GM12878 (cell line): ENCODE results near the gene CORO1C. TPM values are rescaled to one million over a fixed set of nuclear protein-coding genes. Genes with fewer than 3 reads are reported as not detected.

Experiments used
- ATAC-seq: fragments of 200-7000 bp; cut with Tn5 transposase; 3 replicates; pipeline ENCODE4 v1.9.1; 2020; ENCODE audit warnings: mild to moderate bottlenecking, moderate library complexity
- BruUV-seq: library from RNA; stranded (reverse); fragments of 400-500 nt; replicated peaks from 2 replicates; lab custom pipeline; 2021; lab: Mats Ljungman, UMichigan
- CTCF ChIA-PET: fragments of 300-600 bp; sonication (Branson Sonifier 250); formaldehyde crosslinking; extraction: SDS; loops from one replicate; lab custom pipeline; 2021; ENCODE audit warnings: inconsistent platforms; lab: Yijun Ruan, JAX
- POLR2A ChIA-PET: fragments of 350-600 bp; formaldehyde crosslinking; extraction: SDS; loops from one replicate; lab custom pipeline; 2021; ENCODE audit warnings: inconsistent platforms; lab: Charles Lee
- RAD21 ChIA-PET: fragments of 300-600 bp; sonication (Branson Sonifier 250); formaldehyde crosslinking; loops from one replicate; lab custom pipeline; 2023; ENCODE audit warnings: antibody characterized with exemption; ENCODE audit not compliant: unreplicated experiment; lab: Charles Lee
- SMC1A ChIA-PET: fragments of 300-600 bp; sonication (Branson Sonifier 250); formaldehyde crosslinking; loops from one replicate; lab custom pipeline; 2023; ENCODE audit not compliant: unreplicated experiment, uncharacterized antibody; lab: Charles Lee
- DNase-seq: peaks from one replicate; pipeline ENCODE4 v3.0.0-alpha.2; 2011; ENCODE audit warnings: low read depth, low spot score
- FAIRE-seq: peaks from 3 replicates; lab custom pipeline; 2011; peaks lifted over from hg19 to GRCh38; lab: Jason Lieb, UNC
- H2AFZ ChIP-seq: 2 replicates; pipeline ENCODE4 v1.6.0; 2011; ENCODE audit warnings: low read depth, low read length, control low read depth; ENCODE audit not compliant: control insufficient read depth
- H3K27ac ChIP-seq: 2 replicates; pipeline ENCODE4 v1.5.1; 2011; ENCODE audit warnings: control low read depth; ENCODE audit not compliant: control insufficient read depth, insufficient read depth
- H3K27me3 ChIP-seq, 2 experiments: replicated peaks in 1 of 2; 2 replicates each; pipeline versions ENCODE4 v1.6.0 to v1.6.1; 2011; ENCODE audit warnings: low read length in 1 of 2; ENCODE audit not compliant: control insufficient read depth in 2 of 2, insufficient read depth in 2 of 2
- H3K36me3 ChIP-seq, 2 experiments: 2 replicates each; pipeline ENCODE4 v1.5.1; 2011; ENCODE audit warnings: low read length in 1 of 2; ENCODE audit not compliant: control insufficient read depth in 2 of 2, insufficient read depth in 2 of 2
- H3K4me1 ChIP-seq: 2 replicates; pipeline ENCODE4 v1.6.1; 2011; ENCODE audit warnings: mild to moderate bottlenecking, low read length, moderate library complexity, mixed read lengths; ENCODE audit not compliant: control insufficient read depth, insufficient read depth
- H3K4me2 ChIP-seq: 2 replicates; pipeline ENCODE4 v1.6.0; 2011; ENCODE audit warnings: control low read depth; ENCODE audit not compliant: control insufficient read depth, insufficient read depth
- H3K4me3 ChIP-seq: fragments of 200-600 bp; sonication (generic); 2 replicates; pipeline ENCODE4 v1.5.1; 2016
- H3K79me2 ChIP-seq: 2 replicates; pipeline ENCODE4 v1.6.0; 2011; ENCODE audit warnings: low read length; ENCODE audit not compliant: control insufficient read depth, insufficient read depth
- H3K9ac ChIP-seq: 2 replicates; pipeline ENCODE4 v1.8.0; 2011; ENCODE audit warnings: low read length, control low read depth, mixed read lengths; ENCODE audit not compliant: control insufficient read depth, insufficient read depth
- H3K9me3 ChIP-seq: replicated peaks from 3 replicates; pipeline ENCODE4 v1.5.1; 2011; ENCODE audit warnings: mild to moderate bottlenecking, low read length; ENCODE audit not compliant: control insufficient read depth, insufficient read depth
- H4K20me1 ChIP-seq: 2 replicates; pipeline ENCODE4 v1.6.0; 2011; ENCODE audit not compliant: control insufficient read depth, insufficient read depth
- ASH2L ChIP-seq: fragments of 300-600, 200-600 bp; sonication (generic); IDR thresholded peaks from 2 replicates; pipeline ENCODE4 v1.6.1; 2017; ENCODE audit warnings: low read depth, mild to moderate bottlenecking, borderline replicate concordance
- EZH2 ChIP-seq: IDR thresholded peaks from 2 replicates; pipeline ENCODE4 v1.6.1; 2012; ENCODE audit warnings: low read depth, mild to moderate bottlenecking, control low read depth, inconsistent platforms, low read length, borderline replicate concordance; ENCODE audit not compliant: control insufficient read depth
- FOS ChIP-seq: IDR thresholded peaks from 3 replicates; pipeline ENCODE4 v1.6.1; 2011; ENCODE audit warnings: borderline replicate concordance; ENCODE audit not compliant: insufficient read length; ENCODE audit errors: extremely low read depth
- IRF4 ChIP-seq: IDR thresholded peaks from 2 replicates; pipeline ENCODE4 v1.6.1; 2011; ENCODE audit warnings: low read depth, low read length
- KAT2A ChIP-seq: conservative IDR thresholded peaks from 2 replicates; pipeline ENCODE4 v1.6.1; 2011; ENCODE audit warnings: low read depth, low read length; ENCODE audit not compliant: control insufficient read depth
- MTA2 ChIP-seq: fragments of 450-650 bp; IDR thresholded peaks from 2 replicates; pipeline ENCODE4 v1.6.1; 2016; ENCODE audit warnings: low read depth, mild to moderate bottlenecking, moderate library complexity
- SP1 ChIP-seq: IDR thresholded peaks from one replicate; pipeline ENCODE4 v1.6.1; 2011; ENCODE audit warnings: low read depth, low read length
- STAT1 ChIP-seq: fragments of 450-650 bp; conservative IDR thresholded peaks from 2 replicates; pipeline ENCODE4 v1.6.1; 2014; ENCODE audit warnings: antibody characterized with exemption, mild to moderate bottlenecking
- ZNF24 ChIP-seq: fragments of 450-650 bp; IDR thresholded peaks from 2 replicates; pipeline ENCODE4 v1.6.1; 2017; ENCODE audit warnings: antibody characterized with exemption, mild to moderate bottlenecking
- WGBS: methylation state at CpG from one replicate; pipeline ENCODE4 v1.1.6; 2016; ENCODE audit warnings: low lambda C conversion rate; ENCODE audit not compliant: insufficient replicate concordance, insufficient coverage; ENCODE audit errors: missing lambda C conversion rate; 5-methylcytosine and 5-hydroxymethylcytosine counted together
- in situ Hi-C: fragments of 300-500 bp; cut with MboI; formaldehyde crosslinking; loops from 9 replicates; pipeline ENCODE4 v1.14.3; 2018; ENCODE audit warnings: mixed read lengths
- intact Hi-C: fragments of 100-400 bp; cut with micrococcal nuclease; formaldehyde crosslinking; loops from one replicate; pipeline ENCODE4 v1.14.2; 2022; ENCODE audit not compliant: unreplicated experiment
- polyA plus RNA-seq, 11 experiments: library from polyadenylated mRNA; depleted of rRNA in 4 of 11; unstranded in 6 of 11; stranded (reverse) in 5 of 11; fragments of >200 nt; fragmentation: Nextera tagmentation in 4 of 11; fragmentation: Illumina TruSeq in 1 of 11; extraction: Ambion mirVana in 4 of 11; extraction: Trizol in 1 of 11; gene quantifications; 1 replicate in 1 of 11; 2 replicates in 10 of 11; pipeline versions ENCODE4 v1.2.1 to v1.2.3, GENCODE V29; 2011 to 2016; ENCODE audit warnings: inconsistent platforms in 2 of 11, missing spikeins in 2 of 11, low read depth in 1 of 11
- total RNA-seq, 4 experiments: library from RNA; depleted of rRNA in 3 of 4; stranded (reverse); fragments of >200 nt in 3 of 4; fragmentation: Illumina TruSeq in 1 of 4; extraction: Trizol in 1 of 4; gene quantifications; 2 replicates each; pipeline versions ENCODE4 v1.2.1 to v1.2.3, GENCODE V29; 2013 to 2021
- TF ChIP-seq, protein P1 (sequence below): IDR thresholded peaks from 2 replicates; pipeline ENCODE4 v1.6.1; 2012; ENCODE audit warnings: improper control_type of control experiment, low read depth, low read length; ENCODE audit not compliant: insufficient replicate concordance
- TF ChIP-seq, protein P2 (sequence below): fragments of 450-650 bp; conservative IDR thresholded peaks from 2 replicates; pipeline ENCODE4 v1.6.1; 2017; ENCODE audit warnings: mild to moderate bottlenecking, moderate library complexity
- TF ChIP-seq, protein P3 (sequence below): IDR thresholded peaks from 2 replicates; pipeline ENCODE4 v1.6.1; 2011; ENCODE audit warnings: mild to moderate bottlenecking, low read depth, low read length, moderate library complexity; ENCODE audit not compliant: insufficient replicate concordance

The CORO1C gene
- total and polyA plus RNA-seq, 10 of the 15 experiments (the other 5 are each of a cell fraction or from before 2014, with no cell fraction given), result 52.7 to 254 (median 171) TPM

DNA sequence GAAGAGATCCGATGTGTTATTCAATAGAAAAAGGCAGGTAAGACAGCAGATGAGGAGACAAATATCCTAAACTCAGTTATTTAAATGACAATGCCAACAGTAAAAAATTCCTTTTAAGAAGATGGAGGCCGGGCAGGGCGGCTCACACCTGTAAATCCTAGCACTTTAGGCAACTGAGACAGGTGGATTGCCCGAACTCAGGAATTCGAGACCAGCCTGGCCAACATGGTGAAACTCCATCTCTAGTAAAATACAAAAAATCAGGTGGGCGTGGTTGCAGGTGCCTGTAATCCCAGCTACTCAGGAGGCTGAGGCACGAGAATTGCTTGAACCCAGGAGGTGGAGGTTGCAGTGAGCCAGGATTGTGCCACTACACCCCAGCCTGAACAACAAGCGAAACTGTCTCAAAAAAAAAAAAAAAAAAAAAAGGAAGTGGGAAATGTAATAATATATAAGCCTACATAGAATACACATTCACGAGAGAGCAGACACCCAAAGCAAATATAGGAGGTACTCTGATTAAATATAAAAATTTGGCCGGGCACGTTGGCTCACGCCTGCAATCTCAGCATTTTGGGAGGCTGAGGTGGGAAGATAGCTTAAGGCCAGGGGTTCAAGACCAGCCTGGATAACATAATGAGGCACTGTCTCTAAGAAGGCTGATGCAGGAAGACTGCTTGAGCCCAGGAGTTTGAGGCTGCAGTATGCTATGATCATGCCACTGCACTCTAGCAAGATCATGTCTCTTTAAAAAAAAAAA, 19.0 kb downstream of the CORO1C start:
- in situ Hi-C loops, result no loop called here
- 56% methylated on average over 11 of the region's 12 CpGs for WGBS
- Histone ChIP-seq H3K4me3 (no peak overlapping the region), H2AFZ (no peak overlapping the region), H3K9me3 (no peaks in the 10 kb centered on the region), H3K4me1 (peaks cover 36% of the 10 kb centered on the region), H3K27ac (peak overlapping the region; percentile 20; the same call in 1 of the 2 replicates), H3K27me3 (no peaks in the 10 kb centered on the region), H3K36me3 (peaks cover 0 to 2% of the 10 kb centered on the region in 2 experiments; a peak in 1 of 4 replicates), H4K20me1 (no peaks in the 10 kb centered on the region), H3K4me2 (peak overlapping the region; percentile 57), H3K9ac (no peak overlapping the region), H3K79me2 (peaks cover 84% of the 10 kb centered on the region)
- intact Hi-C loops, result no loop called here
- SMC1A ChIA-PET, result interaction anchor here (0.6 to 8.6 kb wide), 11 partner anchors 10 to 840 kb away, joined by 3 to 83 read pairs (median 10); partner anchors contain the start of gene CORO1C
- no TSS peak for BruUV-seq
- RAD21 ChIA-PET, result interaction anchor here (0.7 to 2.5 kb wide), 7 partner anchors 10 to 98 kb away, joined by 3 to 11 read pairs (median 5); no protein-coding TSS in a partner anchor
- POLR2A ChIA-PET, result interaction anchor here (0.6 to 1.9 kb wide), 12 partner anchors 10 to 121 kb away, joined by 3 to 8 read pairs (median 4); no protein-coding TSS in a partner anchor
- FAIRE-seq (no peak), DNase-seq (no peak), ATAC-seq (peak; percentile 80)
- CTCF ChIA-PET, result interaction anchor here (0.7 to 3.3 kb wide), 13 partner anchors 10 to 375 kb away, joined by 3 to 15 read pairs (median 4); partner anchors contain the start of gene CORO1C
- TF ChIP-seq ZNF24 (no peak), IRF4 (0 out of 2 replicates have a peak, but pooled peaks have one; percentile 17), KAT2A (no peak), FOS (no peak), STAT1 (no peak), MTA2 (no peak), SP1 (no peak), ASH2L (no peak), EZH2 (no peak)
- TF ChIP-seq, protein P1, sequence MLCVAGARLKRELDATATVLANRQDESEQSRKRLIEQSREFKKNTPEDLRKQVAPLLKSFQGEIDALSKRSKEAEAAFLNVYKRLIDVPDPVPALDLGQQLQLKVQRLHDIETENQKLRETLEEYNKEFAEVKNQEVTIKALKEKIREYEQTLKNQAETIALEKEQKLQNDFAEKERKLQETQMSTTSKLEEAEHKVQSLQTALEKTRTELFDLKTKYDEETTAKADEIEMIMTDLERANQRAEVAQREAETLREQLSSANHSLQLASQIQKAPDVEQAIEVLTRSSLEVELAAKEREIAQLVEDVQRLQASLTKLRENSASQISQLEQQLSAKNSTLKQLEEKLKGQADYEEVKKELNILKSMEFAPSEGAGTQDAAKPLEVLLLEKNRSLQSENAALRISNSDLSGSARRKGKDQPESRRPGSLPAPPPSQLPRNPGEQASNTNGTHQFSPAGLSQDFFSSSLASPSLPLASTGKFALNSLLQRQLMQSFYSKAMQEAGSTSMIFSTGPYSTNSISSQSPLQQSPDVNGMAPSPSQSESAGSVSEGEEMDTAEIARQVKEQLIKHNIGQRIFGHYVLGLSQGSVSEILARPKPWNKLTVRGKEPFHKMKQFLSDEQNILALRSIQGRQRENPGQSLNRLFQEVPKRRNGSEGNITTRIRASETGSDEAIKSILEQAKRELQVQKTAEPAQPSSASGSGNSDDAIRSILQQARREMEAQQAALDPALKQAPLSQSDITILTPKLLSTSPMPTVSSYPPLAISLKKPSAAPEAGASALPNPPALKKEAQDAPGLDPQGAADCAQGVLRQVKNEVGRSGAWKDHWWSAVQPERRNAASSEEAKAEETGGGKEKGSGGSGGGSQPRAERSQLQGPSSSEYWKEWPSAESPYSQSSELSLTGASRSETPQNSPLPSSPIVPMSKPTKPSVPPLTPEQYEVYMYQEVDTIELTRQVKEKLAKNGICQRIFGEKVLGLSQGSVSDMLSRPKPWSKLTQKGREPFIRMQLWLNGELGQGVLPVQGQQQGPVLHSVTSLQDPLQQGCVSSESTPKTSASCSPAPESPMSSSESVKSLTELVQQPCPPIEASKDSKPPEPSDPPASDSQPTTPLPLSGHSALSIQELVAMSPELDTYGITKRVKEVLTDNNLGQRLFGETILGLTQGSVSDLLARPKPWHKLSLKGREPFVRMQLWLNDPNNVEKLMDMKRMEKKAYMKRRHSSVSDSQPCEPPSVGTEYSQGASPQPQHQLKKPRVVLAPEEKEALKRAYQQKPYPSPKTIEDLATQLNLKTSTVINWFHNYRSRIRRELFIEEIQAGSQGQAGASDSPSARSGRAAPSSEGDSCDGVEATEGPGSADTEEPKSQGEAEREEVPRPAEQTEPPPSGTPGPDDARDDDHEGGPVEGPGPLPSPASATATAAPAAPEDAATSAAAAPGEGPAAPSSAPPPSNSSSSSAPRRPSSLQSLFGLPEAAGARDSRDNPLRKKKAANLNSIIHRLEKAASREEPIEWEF, result no peak
- TF ChIP-seq, protein P2, sequence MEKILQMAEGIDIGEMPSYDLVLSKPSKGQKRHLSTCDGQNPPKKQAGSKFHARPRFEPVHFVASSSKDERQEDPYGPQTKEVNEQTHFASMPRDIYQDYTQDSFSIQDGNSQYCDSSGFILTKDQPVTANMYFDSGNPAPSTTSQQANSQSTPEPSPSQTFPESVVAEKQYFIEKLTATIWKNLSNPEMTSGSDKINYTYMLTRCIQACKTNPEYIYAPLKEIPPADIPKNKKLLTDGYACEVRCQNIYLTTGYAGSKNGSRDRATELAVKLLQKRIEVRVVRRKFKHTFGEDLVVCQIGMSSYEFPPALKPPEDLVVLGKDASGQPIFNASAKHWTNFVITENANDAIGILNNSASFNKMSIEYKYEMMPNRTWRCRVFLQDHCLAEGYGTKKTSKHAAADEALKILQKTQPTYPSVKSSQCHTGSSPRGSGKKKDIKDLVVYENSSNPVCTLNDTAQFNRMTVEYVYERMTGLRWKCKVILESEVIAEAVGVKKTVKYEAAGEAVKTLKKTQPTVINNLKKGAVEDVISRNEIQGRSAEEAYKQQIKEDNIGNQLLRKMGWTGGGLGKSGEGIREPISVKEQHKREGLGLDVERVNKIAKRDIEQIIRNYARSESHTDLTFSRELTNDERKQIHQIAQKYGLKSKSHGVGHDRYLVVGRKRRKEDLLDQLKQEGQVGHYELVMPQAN, result no peak
- TF ChIP-seq, protein P3, sequence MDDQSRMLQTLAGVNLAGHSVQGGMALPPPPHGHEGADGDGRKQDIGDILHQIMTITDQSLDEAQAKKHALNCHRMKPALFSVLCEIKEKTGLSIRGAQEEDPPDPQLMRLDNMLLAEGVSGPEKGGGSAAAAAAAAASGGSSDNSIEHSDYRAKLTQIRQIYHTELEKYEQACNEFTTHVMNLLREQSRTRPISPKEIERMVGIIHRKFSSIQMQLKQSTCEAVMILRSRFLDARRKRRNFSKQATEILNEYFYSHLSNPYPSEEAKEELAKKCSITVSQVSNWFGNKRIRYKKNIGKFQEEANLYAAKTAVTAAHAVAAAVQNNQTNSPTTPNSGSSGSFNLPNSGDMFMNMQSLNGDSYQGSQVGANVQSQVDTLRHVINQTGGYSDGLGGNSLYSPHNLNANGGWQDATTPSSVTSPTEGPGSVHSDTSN, result no peak
